Frontal cortex (tissue), 4 donors: ENCODE measurements around the gene HECTD1. TPM values are rescaled to one million over a fixed set of nuclear protein-coding genes. Genes with fewer than 3 reads are reported as not detected.

ENCODE experiments used
- DNase-seq, 2 donors: peaks; one replicate each; pipeline ENCODE4 v3.0.0; 2012; ENCODE audit warnings: low spot score in 2 of 2
- FAIRE-seq: peaks from 2 replicates; lab custom pipeline; 2012; peaks lifted over from hg19 to GRCh38; lab: Jason Lieb, UNC
- total RNA-seq: library from RNA; depleted of rRNA; stranded (reverse); fragments of >200 nt; gene quantifications from one replicate; pipeline ENCODE4 v1.2.3, GENCODE V29; 2014
- donor health status: control.
- donor health status: control.
- donor health status: control.

HECTD1 gene
- total RNA-seq, 1 donor from 2014 or later = 459 TPM

GRCh38 chr14:31167032-31167431, 40.6 kb downstream of the HECTD1 start:
- DNase-seq (no peak), FAIRE-seq (no peak)

- DNase-seq (no peak), FAIRE-seq (no peak)
Measured at GRCh38 chr14:31166271-31166561, 41.4 kb downstream of the HECTD1 start.

DNA sequence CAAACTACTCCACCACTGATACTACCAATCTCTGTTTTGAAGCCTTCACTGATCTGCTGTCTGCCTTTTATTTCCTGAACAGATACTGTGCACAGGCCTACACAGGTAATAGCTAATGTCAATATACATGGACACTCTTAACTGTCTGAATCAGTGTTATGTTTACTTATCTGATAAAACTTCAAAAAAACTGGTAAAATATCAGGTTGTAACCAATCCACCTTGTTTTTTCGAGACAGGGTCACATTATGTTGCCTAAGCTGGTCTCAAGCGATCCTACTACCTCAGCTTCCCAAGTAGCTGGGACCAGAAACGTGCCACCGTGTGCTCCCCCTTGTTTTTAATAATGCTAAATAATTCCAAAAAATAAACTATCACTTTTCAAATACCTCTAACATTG, 43.5 kb downstream of the HECTD1 start:
- FAIRE-seq (no peak), DNase-seq (no peak)

- no peak for DNase-seq
- FAIRE-seq = no peak
Measured at GRCh38 chr14:31162910-31163649, 44.5 kb downstream of the HECTD1 start.

DNA sequence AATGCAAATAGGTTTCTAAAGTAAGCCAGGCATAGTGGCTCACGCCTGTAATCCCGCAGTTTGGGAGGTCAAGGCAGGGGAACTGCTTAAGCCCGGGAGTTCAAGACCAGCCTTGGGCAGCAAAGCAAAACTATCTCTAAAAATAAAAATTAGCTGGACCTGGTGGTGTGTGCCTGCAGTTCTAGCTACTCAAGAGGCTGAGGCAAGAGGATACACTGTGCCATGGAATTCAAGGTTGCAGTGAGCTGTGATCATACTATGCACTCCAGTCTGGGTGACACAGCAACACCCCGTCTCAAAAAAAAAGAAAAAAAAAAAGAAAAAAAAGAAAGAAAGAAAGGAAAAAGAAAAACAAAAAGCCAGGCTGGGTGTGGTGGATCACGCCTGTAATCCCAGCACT, 46.3 kb downstream of the HECTD1 start:
- no peak for FAIRE-seq
- DNase-seq = no peak

- DNase-seq (no peak), FAIRE-seq (no peak)
Measured at GRCh38 chr14:31159682-31160296, 47.8 kb downstream of the HECTD1 start.

DNA sequence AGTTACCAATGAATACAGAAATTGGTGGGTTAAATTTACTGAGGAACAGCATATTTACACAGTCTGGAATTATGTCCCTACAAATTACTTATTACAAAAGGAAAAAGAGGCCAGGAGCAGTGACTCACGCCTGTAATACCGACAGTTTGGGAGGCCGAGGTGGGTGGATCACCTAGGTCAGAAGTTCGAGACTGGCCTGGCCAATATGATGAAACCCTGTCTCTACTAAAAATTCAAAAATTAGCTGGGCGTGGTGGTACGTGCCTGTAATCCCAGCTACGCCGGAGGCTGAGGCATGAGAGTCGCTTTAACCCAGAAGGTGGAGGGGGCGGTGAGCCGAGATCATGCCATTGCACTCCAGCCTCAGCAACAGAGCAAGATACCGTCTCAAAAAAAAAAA, 52.6 kb downstream of the HECTD1 start:
- DNase-seq (no peak), FAIRE-seq (no peak)

GRCh38 chr14:31142455-31143087, 65.0 kb downstream of the HECTD1 start:
- DNase-seq (no peak), FAIRE-seq (no peak)

DNA sequence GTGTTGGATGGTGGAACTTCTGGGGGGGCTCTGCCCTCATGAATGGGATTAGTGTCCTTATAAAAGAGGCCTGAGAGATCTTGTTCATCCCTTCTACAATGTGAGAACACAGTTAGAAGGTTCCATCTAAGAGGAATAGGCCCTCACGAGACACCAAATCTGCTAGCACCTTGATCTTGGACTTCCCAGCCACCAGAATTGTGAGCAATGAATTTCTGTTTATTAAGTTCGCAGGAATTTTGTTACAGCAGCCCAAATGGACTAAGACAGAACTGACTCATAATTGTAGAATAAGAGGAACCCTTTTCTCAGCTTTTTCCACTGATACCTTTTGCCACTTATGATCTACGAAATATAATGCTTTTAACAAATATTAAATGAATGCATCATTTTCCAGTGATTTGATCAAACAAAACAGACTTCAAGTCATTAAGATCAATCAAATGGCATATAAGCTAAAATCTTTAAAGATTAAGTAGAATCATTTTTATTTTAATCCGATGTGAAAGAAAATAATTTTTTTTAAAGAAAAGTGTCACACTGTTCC, 68.2 kb downstream of the HECTD1 start:
- FAIRE-seq = no peak

DNA sequence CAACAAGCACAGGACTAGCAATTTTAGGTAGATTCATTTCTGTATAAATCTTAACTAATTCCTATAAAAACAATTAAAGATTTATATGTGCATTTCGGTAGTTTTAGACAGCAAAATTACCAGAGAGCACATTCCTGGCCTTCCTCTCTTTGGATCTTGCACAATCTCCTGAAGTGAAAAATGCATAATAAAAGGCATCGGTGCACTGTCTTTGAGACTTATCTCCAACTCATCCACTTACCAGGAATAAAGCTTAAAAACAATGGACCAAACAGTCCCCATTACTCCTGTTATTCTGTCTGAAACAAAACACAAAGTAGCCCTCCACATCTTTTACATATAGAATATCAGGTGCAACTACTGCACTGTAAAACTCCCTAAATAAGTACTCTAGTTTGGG, 69.3 kb downstream of the HECTD1 start:
- no peak for FAIRE-seq
- DNase-seq = no peak

More for the DNA sequence above, 68.2 kb downstream of the HECTD1 start:
- no peak for DNase-seq

- DNase-seq (no peak), FAIRE-seq (no peak)
Measured at GRCh38 chr14:31137214-31137889, 70.2 kb downstream of the HECTD1 start.

DNA sequence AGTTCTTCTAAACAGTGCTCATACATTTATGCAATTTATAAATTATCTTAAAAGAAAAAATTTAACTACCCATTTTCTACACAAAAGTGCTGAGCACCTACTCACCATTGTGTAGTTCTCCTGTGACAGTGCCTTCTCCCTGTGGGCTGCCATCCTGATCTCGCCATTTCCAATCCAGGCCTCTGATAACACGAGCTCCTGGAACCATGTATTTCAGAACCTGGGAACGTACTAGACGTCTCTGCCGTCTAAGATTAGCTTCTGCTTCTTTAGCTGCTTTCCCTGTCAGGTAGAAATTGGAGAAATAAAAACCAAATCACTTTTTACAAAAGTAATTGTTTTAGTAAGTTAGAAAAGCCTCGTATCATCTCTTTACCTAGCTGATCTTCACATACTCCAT, 74.5 kb downstream of the HECTD1 start:
- FAIRE-seq = no peak
- no peak for DNase-seq

- DNase-seq (no peak), FAIRE-seq (no peak)
Measured at GRCh38 chr14:31128601-31129526, 78.7 kb downstream of the HECTD1 start.

- DNase-seq (no peak), FAIRE-seq (no peak)
Measured at GRCh38 chr14:31127690-31128089, 79.9 kb downstream of the HECTD1 start.

- DNase-seq (no peak), FAIRE-seq (no peak)
Measured at GRCh38 chr14:31126680-31127079, 80.9 kb downstream of the HECTD1 start.

GRCh38 chr14:31125231-31125630, 82.4 kb downstream of the HECTD1 start:
- FAIRE-seq (no peak), DNase-seq (no peak)

DNA sequence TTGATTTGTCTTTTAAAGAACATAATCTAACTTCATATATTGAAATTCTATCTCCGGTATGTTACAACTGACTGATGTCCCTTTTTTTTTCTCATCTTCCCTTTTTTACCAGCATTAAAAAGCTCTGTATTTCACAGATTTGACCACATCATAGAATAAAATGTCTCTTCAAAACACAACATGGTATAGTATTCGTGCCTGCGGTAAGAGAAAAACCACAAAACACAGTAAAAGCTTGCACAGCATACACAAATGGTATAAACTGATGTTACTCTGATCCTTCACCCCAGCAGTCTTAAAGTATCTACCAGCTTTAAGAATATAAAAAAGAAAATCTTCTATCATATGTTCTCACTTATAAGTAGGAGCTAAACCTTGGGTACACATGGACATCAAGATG, 83.4 kb downstream of the HECTD1 start:
- FAIRE-seq (no peak), DNase-seq (no peak)

- FAIRE-seq (no peak), DNase-seq (no peak)
Measured at GRCh38 chr14:31122921-31123320, 84.7 kb downstream of the HECTD1 start.

DNA sequence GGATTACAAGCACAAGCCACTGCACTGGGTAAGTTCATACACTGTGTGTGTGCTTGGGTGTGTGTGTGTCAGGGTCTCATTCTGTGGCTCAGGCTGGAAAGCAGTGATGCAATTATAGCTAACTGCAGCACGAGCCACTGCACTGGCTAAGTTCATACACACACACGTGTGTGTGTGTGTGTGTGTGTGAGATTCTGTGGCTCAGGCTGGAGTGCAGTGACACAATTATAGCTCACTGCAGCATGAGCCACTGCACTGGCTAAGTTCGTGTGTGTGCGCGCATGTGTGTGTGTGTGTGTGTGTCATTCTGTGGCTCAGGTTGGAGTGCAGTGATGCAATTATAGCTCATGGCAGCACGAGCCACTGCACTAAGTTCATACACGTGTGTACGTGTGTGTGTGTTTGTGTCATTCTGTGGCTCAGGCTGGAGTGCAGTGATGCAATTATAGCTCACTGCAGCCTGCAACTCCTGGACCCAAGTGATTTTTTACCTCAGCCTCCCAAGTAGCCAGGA, 85.4 kb downstream of the HECTD1 start:
- FAIRE-seq = no peak
- DNase-seq = no peak
